K562 (cell line): ENCODE data around the gene OOSP2. TPM values are rescaled to one million over a fixed set of nuclear protein-coding genes. Genes with fewer than 3 reads are reported as not detected.

Experiments
- ATAC-seq: fragments of 200-7000 bp; cut with Tn5 transposase; 3 replicates; pipeline ENCODE4 v1.9.1; 2020; ENCODE audit warnings: moderate library complexity
- BruUV-seq: library from RNA; stranded (reverse); fragments of 400-500 nt; replicated peaks from 2 replicates; lab custom pipeline; 2021; lab: Mats Ljungman, UMichigan
- CTCF ChIA-PET: fragments of 300-600 bp; formaldehyde crosslinking; extraction: SDS; loops from one replicate; lab custom pipeline; 2021; ENCODE audit warnings: low intra/inter-chr PET ratio; lab: Yijun Ruan, JAX
- POLR2A ChIA-PET: fragments of 300-600, 350-650 bp; sonication (Branson Sonifier 250); formaldehyde crosslinking; extraction: SDS; loops from one replicate; lab custom pipeline; 2021; ENCODE audit warnings: antibody characterized with exemption, inconsistent platforms; lab: Yijun Ruan, JAX
- DNase-seq, 4 experiments: peaks; one replicate each; pipeline versions ENCODE4 v3.0.0 to v3.0.0-alpha.2; 2011 to 2018; ENCODE audit warnings: low spot score in 3 of 4, mixed read lengths in 3 of 4; ENCODE audit errors: extremely low read depth in 1 of 4
- FAIRE-seq: peaks from 2 replicates; lab custom pipeline; 2011; peaks lifted over from hg19 to GRCh38; lab: Jason Lieb, UNC
- H2AFZ ChIP-seq: 2 replicates; pipeline ENCODE4 v1.6.0; 2011; ENCODE audit warnings: low read depth, low read length, control low read depth, inconsistent platforms
- H3K27ac ChIP-seq: fragments of 200-600 bp; 3 replicates; pipeline ENCODE4 v1.8.0; 2011; ENCODE audit warnings: low read depth, mild to moderate bottlenecking, control low read depth, inconsistent platforms, low read length, moderate library complexity, mixed read lengths; ENCODE audit errors: extremely low read depth
- H3K27me3 ChIP-seq, 2 experiments: fragments of 300-600 bp in 1 of 2; 2 replicates in 1 of 2; 3 replicates in 1 of 2; pipeline versions ENCODE4 v1.6.0 to v1.8.0; 2011; ENCODE audit warnings: inconsistent platforms in 2 of 2, low read length in 2 of 2, mild to moderate bottlenecking in 1 of 2, mixed read lengths in 1 of 2, moderate library complexity in 1 of 2; ENCODE audit not compliant: control insufficient read depth in 2 of 2, insufficient read depth in 2 of 2
- H3K36me3 ChIP-seq: fragments of 300-600 bp; 3 replicates; pipeline ENCODE4 v1.8.0; 2011; ENCODE audit warnings: mild to moderate bottlenecking, low read length, inconsistent platforms; ENCODE audit not compliant: control insufficient read depth, insufficient read depth
- H3K4me1 ChIP-seq, 2 experiments: fragments of 200-600 bp in 1 of 2; replicated peaks in 1 of 2; 2 replicates in 1 of 2; 3 replicates in 1 of 2; pipeline versions ENCODE4 v1.5.1 to v1.8.0; 2011; ENCODE audit warnings: inconsistent platforms in 2 of 2, low read length in 2 of 2, mild to moderate bottlenecking in 1 of 2, mixed read lengths in 1 of 2, moderate library complexity in 1 of 2; ENCODE audit not compliant: control insufficient read depth in 2 of 2, insufficient read depth in 2 of 2
- H3K4me2 ChIP-seq: 2 replicates; pipeline ENCODE4 v1.6.1; 2011; ENCODE audit warnings: low read length, control low read depth, inconsistent platforms, mixed read lengths; ENCODE audit not compliant: insufficient read depth
- H3K4me3 ChIP-seq: fragments of 200-600 bp; sonication (generic), shearing (Covaris generic); 2 replicates; pipeline ENCODE4 v1.5.1; 2016; ENCODE audit warnings: control low read depth, inconsistent platforms
- H3K79me2 ChIP-seq: fragments of 200-600 bp; 3 replicates; pipeline ENCODE4 v1.8.0; 2011; ENCODE audit warnings: low read length, inconsistent platforms; ENCODE audit not compliant: control insufficient read depth, insufficient read depth
- H3K9ac ChIP-seq, 2 experiments: 2 replicates each; pipeline versions ENCODE4 v1.6.0 to v1.6.1; 2011; ENCODE audit warnings: low read depth in 2 of 2, low read length in 2 of 2, control low read depth in 1 of 2, inconsistent platforms in 1 of 2, mild to moderate bottlenecking in 1 of 2, mixed read lengths in 1 of 2; ENCODE audit not compliant: insufficient read depth in 1 of 2
- H3K9me1 ChIP-seq: one replicate; pipeline ENCODE4 v1.6.0; 2011; ENCODE audit warnings: inconsistent platforms, mild to moderate bottlenecking, low read length, moderate library complexity; ENCODE audit not compliant: control insufficient read depth, insufficient read depth
- H3K9me3 ChIP-seq: replicated peaks from 2 replicates; pipeline ENCODE4 v1.5.1; 2011; ENCODE audit warnings: low read depth, low read length, inconsistent platforms; ENCODE audit not compliant: control insufficient read depth, insufficient read depth
- H4K20me1 ChIP-seq: replicated peaks from 2 replicates; pipeline ENCODE4 v1.6.1; 2011; ENCODE audit warnings: low read length, inconsistent platforms, mixed read lengths; ENCODE audit not compliant: control insufficient read depth, insufficient read depth
- ARID1B ChIP-seq: fragments of 450-650 bp; IDR thresholded peaks from 2 replicates; pipeline ENCODE4 v1.6.1; 2016; ENCODE audit warnings: antibody characterized with exemption, mild to moderate bottlenecking, inconsistent platforms
- BDP1 ChIP-seq: IDR thresholded peaks from 3 replicates; pipeline ENCODE4 v1.6.1; 2011; ENCODE audit not compliant: insufficient read length, insufficient read depth
- HDAC8 ChIP-seq: fragments of 450-650 bp; IDR thresholded peaks from 2 replicates; pipeline ENCODE4 v1.6.1; 2016; ENCODE audit warnings: mild to moderate bottlenecking, missing genetic modification characterization, moderate library complexity, missing compliant biosample characterization
- KDM5B ChIP-seq: fragments of 200-600 bp; sonication (generic); IDR thresholded peaks from 2 replicates; pipeline ENCODE4 v1.6.1; 2012; ENCODE audit warnings: low read depth, mild to moderate bottlenecking, moderate library complexity, low read length, control low read depth, inconsistent platforms; ENCODE audit not compliant: insufficient replicate concordance
- KLF13 ChIP-seq: fragments of 450-650 bp; IDR thresholded peaks from 2 replicates; pipeline ENCODE4 v1.6.1; 2016; ENCODE audit warnings: missing genetic modification characterization, low read depth, mild to moderate bottlenecking, missing compliant biosample characterization, moderate library complexity, borderline replicate concordance
- MIER1 ChIP-seq: fragments of 450-650 bp; IDR thresholded peaks from 2 replicates; pipeline ENCODE4 v1.6.1; 2016; ENCODE audit warnings: antibody characterized with exemption, mild to moderate bottlenecking, low read depth
- NBN ChIP-seq: fragments of 450-650 bp; IDR thresholded peaks from 2 replicates; pipeline ENCODE4 v1.6.1; 2016; ENCODE audit warnings: low read depth, mild to moderate bottlenecking
- PRPF4 ChIP-seq: fragments of 200-400 bp; formaldehyde crosslinking; IDR thresholded peaks from one replicate; pipeline ENCODE4 v1.6.1; 2017; ENCODE audit warnings: low read length, low read depth, mild to moderate bottlenecking; ENCODE audit not compliant: insufficient read depth, poor library complexity, severe bottlenecking
- SIN3B ChIP-seq: fragments of 450-650 bp; IDR thresholded peaks from 2 replicates; pipeline ENCODE4 v1.6.1; 2017; ENCODE audit warnings: low read depth, mild to moderate bottlenecking, moderate library complexity
- ZNF133 ChIP-seq: fragments of 250-450 bp; sonication (Bioruptor Pico); IDR thresholded peaks from 2 replicates; pipeline ENCODE4 v1.4.0; 2020; ENCODE audit warnings: mild to moderate bottlenecking
- ZNF780A ChIP-seq: fragments of 250-450 bp; sonication (Bioruptor Pico); IDR thresholded peaks from 2 replicates; pipeline ENCODE4 v1.5.0; 2021; ENCODE audit warnings: mild to moderate bottlenecking
- WGBS: fragments of 100-300 bp; shearing (Covaris generic); methylation state at CpG from one replicate; pipeline ENCODE4 v1.1.6; 2016; ENCODE audit warnings: low coverage, mixed read lengths; ENCODE audit not compliant: insufficient coverage; ENCODE audit errors: missing lambda C conversion rate; 5-methylcytosine and 5-hydroxymethylcytosine counted together
- in situ Hi-C: fragments of 300-500 bp; cut with MboI; formaldehyde crosslinking; loops from 4 replicates; pipeline ENCODE4 v1.15.0; 2018; ENCODE audit warnings: inconsistent platforms, mixed read lengths
- intact Hi-C: fragments of 100-400 bp; cut with micrococcal nuclease; formaldehyde crosslinking; loops from 2 replicates; pipeline ENCODE4 v1.14.2; 2022
- polyA plus RNA-seq, 8 experiments: library from polyadenylated mRNA; depleted of rRNA in 4 of 8; stranded (reverse) in 5 of 8; unstranded in 3 of 8; fragments of >200 nt; fragmentation: Nextera tagmentation in 2 of 8; fragmentation: Illumina TruSeq in 1 of 8; extraction: Ambion mirVana in 2 of 8; extraction: Trizol in 1 of 8; gene quantifications; 2 replicates each; pipeline versions ENCODE4 v1.2.1 to v1.2.3, GENCODE V29; 2011 to 2014; ENCODE audit warnings: inconsistent platforms in 1 of 8, missing spikeins in 1 of 8
- total RNA-seq, 7 experiments: library from RNA; depleted of rRNA in 6 of 7; stranded (reverse); fragments of >200 nt in 6 of 7; fragmentation: Illumina TruSeq in 2 of 7; extraction: Trizol in 2 of 7; gene quantifications; 2 replicates each; pipeline versions ENCODE4 v1.2.1 to v1.2.3, GENCODE V29; 2011 to 2021; ENCODE audit warnings: low replicate concordance in 1 of 7
- TF ChIP-seq, protein P1 (sequence below), 2 experiments: IDR thresholded peaks; 2 replicates each; pipeline ENCODE4 v1.6.1; 2011; ENCODE audit warnings: borderline replicate concordance in 1 of 2, control low read depth in 1 of 2, low read depth in 1 of 2, low read length in 1 of 2, mild to moderate bottlenecking in 1 of 2, mixed read lengths in 1 of 2, moderate library complexity in 1 of 2; ENCODE audit not compliant: insufficient read depth in 1 of 2, insufficient read length in 1 of 2, poor library complexity in 1 of 2, severe bottlenecking in 1 of 2; ENCODE audit errors: extremely low read depth in 1 of 2
- TF ChIP-seq, protein P2 (sequence below), 2 experiments: fragments of 200-800 bp in 1 of 2; sonication (Bioruptor generic) in 1 of 2; sonication (generic) in 1 of 2; formaldehyde crosslinking in 1 of 2; IDR thresholded peaks in 1 of 2; conservative IDR thresholded peaks in 1 of 2; 2 replicates each; pipeline versions ENCODE4 v1.5.0 to v1.6.1; 2016 to 2020; ENCODE audit warnings: missing compliant biosample characterization in 1 of 2, missing genetic modification characterization in 1 of 2, missing genetic modification reagents in 1 of 2
- TF ChIP-seq, protein P3 (sequence below): fragments of 250-450 bp; sonication (Bioruptor Pico); IDR thresholded peaks from 2 replicates; pipeline ENCODE4 v1.8.0; 2021; ENCODE audit warnings: mild to moderate bottlenecking, moderate library complexity

OOSP2 gene
- total and polyA plus RNA-seq, 9 of the 15 experiments (the other 6 are each of a cell fraction or from before 2014, with no cell fraction given) = 0.14 to 1.5 (median 0.32) TPM; not detected in 4

DNA sequence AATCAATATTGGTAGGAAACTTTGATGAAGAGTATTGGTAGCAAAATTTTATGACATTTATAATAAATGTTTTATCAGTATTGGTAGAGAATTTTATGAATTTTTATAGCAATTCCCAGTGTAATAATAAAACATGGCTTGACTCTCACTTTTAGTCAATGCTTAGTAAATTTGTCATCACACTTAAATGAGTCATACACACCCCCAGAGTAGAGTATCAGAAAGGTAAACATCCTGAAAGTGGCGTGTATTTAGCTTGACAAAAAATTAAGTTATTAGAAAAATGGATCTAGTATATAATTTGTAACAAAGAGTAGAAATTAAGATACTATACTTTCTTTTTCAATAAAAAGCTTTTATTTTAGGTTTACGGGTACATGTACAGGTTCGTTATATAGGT is 18.8 kb downstream of the OOSP2 start (continued):
- TF ChIP-seq NBN (no peak), ARID1B (0 out of 2 replicates have a peak, but pooled peaks have one; percentile 46), BDP1 (no peak)

DNA sequence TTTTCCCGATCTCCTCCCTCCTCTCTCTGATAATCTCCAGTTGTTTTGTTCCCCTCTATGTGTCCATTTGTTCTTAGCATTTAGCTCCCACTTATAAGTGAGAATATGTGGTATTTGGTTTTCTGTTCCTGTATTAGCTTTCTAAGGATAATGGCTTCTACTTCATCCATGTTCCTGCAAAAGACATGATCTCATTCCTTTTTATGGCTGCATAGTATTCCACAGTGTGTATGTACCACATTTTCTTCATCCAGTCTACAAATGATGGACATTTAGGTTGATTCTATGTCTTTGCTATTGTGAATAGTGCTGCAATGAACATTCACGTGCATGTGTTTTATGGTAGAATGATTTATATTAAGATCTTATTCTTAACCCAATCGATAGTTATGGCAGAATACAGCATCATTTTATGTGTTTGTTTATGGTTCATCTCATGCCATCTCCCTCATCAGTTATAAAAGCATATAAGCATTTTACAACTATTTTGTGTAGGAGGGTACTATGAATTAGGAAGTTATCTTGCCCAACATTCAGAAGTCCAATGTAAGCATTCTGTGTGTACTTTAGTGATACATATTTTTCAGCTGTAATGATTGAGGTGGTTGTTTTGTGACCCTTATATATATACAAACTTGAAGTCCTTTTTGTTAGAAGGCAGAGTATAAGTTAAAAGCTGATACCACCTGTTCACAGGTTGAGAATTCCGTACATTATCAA is 19.5 kb downstream of the OOSP2 start:
- DNase-seq (no peak), FAIRE-seq (no peak), ATAC-seq (no peak)
- H3K4me2 ChIP-seq = no peak overlapping the region
- no peak overlapping the region for H3K4me3 ChIP-seq
- in situ Hi-C loops = no loop called here
- peaks cover 18% of the 10 kb centered on the region; the same call in 2 of the 3 replicates for H3K79me2 ChIP-seq
- no peak overlapping the region for H2AFZ ChIP-seq
- no TSS peak for BruUV-seq
- CTCF ChIA-PET = no interaction called here
- 77% methylated on average over 4 of the region's 4 CpGs for WGBS
- no peaks in the 10 kb centered on the region for H3K9me3 ChIP-seq
- intact Hi-C loops = loop anchor here (5.0 to 10.0 kb wide), 3 partner anchors 63 to 305 kb away; partner anchors contain the start of gene STX3
- no peaks in the 10 kb centered on the region for H3K9me1 ChIP-seq
- no peak overlapping the region for H3K27ac ChIP-seq
- POLR2A ChIA-PET = no interaction called here
- no peak overlapping the region for H3K9ac ChIP-seq
- H3K36me3 ChIP-seq = no peaks in the 10 kb centered on the region
- H3K27me3 ChIP-seq = no peaks in the 10 kb centered on the region
- no peaks in the 10 kb centered on the region for H4K20me1 ChIP-seq
- peaks cover 3 to 35% of the 10 kb centered on the region in 2 experiments; a peak in 4 of 5 replicates for H3K4me1 ChIP-seq
- no peak for TF ChIP-seq SIN3B
- TF ChIP-seq ZNF780A (CRISPR knock-in tag) = no peak
- no peak for TF ChIP-seq KLF13 (tag)
- no peak for TF ChIP-seq ZNF133 (CRISPR knock-in tag)
- TF ChIP-seq, protein P1, sequence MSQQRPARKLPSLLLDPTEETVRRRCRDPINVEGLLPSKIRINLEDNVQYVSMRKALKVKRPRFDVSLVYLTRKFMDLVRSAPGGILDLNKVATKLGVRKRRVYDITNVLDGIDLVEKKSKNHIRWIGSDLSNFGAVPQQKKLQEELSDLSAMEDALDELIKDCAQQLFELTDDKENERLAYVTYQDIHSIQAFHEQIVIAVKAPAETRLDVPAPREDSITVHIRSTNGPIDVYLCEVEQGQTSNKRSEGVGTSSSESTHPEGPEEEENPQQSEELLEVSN (IDR thresholded peaks at IDR 0.05; ENCODE audit: borderline replicate concordance in 1 of 2, extremely low read depth in 1 of 2, insufficient read depth in 1 of 2, insufficient read length in 1 of 2, low read depth in 1 of 2, low read length in 1 of 2, poor library complexity in 1 of 2, severe bottlenecking in 1 of 2) = no peak
- no peak for TF ChIP-seq HDAC8 (tag)
- no peak for TF ChIP-seq PRPF4
- TF ChIP-seq, protein P2, sequence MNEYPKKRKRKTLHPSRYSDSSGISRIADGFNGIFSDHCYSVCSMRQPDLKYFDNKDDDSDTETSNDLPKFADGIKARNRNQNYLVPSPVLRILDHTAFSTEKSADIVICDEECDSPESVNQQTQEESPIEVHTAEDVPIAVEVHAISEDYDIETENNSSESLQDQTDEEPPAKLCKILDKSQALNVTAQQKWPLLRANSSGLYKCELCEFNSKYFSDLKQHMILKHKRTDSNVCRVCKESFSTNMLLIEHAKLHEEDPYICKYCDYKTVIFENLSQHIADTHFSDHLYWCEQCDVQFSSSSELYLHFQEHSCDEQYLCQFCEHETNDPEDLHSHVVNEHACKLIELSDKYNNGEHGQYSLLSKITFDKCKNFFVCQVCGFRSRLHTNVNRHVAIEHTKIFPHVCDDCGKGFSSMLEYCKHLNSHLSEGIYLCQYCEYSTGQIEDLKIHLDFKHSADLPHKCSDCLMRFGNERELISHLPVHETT (CRISPR knock-in tag; conservative IDR thresholded peaks at IDR 0.05 in 1 of 2, IDR thresholded peaks at IDR 0.05 in 1 of 2) = no peak
- TF ChIP-seq KDM5B = no peak
- TF ChIP-seq MIER1 = no peak
- TF ChIP-seq, protein P3, sequence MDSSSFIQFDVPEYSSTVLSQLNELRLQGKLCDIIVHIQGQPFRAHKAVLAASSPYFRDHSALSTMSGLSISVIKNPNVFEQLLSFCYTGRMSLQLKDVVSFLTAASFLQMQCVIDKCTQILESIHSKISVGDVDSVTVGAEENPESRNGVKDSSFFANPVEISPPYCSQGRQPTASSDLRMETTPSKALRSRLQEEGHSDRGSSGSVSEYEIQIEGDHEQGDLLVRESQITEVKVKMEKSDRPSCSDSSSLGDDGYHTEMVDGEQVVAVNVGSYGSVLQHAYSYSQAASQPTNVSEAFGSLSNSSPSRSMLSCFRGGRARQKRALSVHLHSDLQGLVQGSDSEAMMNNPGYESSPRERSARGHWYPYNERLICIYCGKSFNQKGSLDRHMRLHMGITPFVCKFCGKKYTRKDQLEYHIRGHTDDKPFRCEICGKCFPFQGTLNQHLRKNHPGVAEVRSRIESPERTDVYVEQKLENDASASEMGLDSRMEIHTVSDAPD (CRISPR knock-in tag) = no peak
